HTERT RPE-1 (cell line): ENCODE measurements around the gene REC8.

ENCODE experiments used
- in situ Hi-C: fragments of 300-500 bp; cut with MboI; formaldehyde crosslinking; loops from 4 replicates; pipeline ENCODE4 v1.14.3; 2020; ENCODE audit warnings: low sequenced_read_pairs

The REC8 gene, protein sequence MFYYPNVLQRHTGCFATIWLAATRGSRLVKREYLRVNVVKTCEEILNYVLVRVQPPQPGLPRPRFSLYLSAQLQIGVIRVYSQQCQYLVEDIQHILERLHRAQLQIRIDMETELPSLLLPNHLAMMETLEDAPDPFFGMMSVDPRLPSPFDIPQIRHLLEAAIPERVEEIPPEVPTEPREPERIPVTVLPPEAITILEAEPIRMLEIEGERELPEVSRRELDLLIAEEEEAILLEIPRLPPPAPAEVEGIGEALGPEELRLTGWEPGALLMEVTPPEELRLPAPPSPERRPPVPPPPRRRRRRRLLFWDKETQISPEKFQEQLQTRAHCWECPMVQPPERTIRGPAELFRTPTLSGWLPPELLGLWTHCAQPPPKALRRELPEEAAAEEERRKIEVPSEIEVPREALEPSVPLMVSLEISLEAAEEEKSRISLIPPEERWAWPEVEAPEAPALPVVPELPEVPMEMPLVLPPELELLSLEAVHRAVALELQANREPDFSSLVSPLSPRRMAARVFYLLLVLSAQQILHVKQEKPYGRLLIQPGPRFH

DNA sequence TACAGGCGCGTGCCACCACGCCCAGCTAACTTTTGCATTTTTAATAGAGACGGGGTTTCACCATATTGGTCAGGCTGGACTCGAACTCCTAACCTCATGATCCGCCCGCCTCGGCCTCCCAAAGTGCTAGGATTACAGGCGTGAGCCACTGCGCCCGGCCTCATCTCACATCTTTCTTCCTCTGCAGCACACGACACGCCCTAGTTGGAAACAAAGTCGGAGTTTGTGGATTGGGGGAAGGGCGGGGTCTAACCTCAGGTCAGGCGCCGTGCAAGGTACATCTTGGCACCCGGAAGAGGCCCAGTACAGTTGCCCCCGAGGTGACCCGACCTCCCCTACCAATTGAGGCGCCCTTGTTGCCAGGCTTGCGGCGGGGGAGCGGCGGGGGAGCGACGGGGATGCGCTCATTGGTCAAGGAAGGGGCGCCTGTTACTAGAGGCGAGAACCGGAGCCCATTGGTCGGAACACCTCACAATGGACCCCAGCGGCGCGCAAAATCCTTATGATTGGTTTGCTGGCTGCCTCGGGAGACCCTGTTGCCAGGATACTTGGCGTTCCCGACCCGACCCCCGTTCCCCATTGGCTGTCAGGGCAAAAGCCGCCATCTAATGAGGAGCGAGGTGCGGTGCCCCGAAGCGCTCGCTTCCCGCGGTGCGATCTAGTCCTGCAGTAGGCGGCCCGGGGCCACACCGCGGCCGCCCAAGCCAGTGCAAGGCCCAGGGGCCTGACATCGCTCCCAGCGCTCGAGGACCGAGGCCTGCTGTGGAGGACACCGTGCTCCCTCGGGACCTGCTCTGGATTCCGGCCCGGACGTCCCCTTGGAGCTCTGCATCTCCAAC is at the start of gene REC8:
Gene REC8, plus strand, starts transcription at position 659 of the 839 bp plus-strand sequence. CDS start 473 bp downstream, outside the sequence.
- in situ Hi-C loops, result no loop called here

DNA sequence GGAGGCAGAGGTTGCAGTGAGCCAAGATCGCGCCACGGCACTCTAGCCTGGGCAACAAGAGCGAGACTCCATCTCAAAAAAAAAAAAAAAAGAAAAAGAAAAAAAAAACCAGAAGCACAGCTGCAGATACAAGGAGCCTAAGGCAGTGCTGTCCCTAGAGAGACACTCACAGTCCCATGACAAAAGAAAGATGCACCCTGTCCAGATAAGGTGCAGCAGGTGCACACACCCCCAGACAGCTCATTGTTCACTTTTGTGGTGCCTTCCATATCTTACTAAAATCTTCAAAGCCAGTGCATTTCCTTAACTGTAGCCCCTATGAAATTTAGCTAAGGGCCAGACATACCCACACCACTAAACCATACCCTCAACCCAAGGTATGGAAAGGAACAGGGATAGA is 49.5 kb upstream of the REC8 start:
- in situ Hi-C loops, result no loop called here

DNA sequence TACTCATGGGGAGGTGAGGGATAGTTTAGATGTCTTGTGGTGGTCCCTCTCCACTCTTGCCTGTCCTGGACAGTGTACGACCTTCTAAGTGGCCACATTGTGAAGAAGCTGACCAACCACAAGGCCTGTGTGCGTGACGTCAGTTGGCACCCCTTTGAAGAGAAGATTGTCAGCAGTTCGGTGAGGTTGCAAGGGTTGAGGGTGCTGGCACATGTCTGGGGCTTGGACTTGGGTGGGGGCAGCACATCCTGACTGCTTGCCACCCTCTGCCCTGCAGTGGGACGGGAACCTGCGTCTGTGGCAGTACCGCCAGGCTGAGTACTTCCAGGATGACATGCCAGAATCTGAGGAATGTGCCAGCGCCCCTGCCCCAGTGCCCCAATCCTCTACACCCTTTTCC is 49.0 kb upstream of the REC8 start:
- in situ Hi-C loops, result no loop called here

DNA sequence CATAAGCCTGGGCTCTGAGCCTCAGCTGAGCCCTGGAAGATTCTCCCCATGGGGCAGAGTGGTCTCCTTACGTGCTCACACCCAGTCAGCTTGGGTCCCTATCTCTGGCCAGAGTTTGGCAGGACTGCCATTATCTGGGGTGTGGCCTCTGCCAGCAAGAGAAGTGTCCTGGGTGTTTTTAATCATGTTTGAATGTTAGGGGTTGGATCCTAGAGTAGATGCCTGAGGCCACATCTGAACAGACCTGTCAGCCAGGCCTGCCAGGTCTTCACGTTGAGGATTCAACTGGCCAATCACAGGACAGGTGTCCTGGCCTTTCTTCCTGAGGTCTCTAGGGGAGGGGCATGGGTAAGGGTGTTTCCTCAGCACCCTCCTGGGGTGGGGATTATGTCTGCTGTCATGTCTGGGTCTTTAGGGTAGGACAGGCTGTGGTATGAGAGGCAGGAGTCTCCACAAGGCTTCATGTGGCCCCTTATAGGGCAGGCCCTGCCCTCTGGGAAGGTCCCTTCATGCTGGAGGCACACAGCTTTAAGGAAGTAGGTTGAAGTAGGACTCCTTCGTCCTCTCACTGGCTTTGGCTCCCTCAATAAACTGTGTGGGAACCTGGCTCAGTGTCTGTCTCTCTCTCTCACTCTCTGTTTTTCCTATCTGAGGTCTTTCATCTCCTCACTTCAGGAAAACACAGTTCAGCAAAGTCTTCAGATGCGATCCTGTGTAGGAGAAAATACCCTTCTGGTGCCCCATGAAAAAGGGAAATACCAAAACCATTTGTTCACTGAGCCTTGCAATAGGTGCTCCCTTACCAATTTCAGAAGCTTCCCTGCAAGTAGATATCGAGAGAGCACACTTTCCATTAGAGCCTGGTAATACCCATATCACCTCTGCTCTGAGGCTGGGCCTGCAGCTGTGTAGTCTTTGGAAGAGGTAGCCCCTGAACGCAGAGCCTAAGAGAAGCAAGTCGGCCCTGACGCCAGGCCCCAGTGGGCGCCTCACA is 48.2 kb upstream of the REC8 start:
- in situ Hi-C loops, result no loop called here

DNA sequence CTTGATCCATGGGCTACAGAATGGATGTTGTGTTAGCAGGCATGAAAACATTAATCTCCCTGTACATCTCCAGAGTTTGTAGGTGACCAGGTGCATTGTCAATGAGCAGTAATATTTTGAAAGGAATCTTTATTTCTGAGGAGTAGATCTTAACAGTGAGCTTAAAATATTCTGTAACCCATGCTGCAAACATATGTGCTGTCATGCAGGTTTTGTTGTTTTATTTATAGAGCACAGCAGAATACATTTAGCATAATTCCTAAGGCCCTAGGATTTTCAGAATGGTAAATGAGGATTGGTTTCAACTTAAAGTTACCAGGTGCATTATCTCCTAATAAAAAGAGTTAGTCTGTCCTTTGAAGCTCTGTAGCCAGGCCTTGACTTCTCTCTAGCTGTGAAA is 44.9 kb upstream of the REC8 start:
- in situ Hi-C loops, result no loop called here

DNA sequence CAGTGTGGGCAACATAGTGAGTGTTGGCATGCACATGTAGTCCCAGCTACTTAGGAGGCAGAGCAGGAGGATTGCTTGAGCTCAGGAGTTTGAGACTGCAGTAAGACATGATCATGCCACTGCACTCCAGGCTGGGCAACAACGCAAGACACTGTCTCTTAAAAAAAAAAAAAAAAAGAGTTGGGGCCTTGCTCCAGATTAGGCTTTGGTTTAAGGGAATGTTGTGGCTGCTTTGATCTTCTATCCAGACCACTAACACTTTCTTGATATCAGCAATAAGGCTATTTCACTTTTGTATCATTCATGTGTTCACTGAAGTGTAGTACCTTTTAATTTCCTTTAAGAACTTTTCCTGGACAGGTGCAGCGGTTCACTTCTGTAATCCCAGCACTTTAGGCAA is 44.2 kb upstream of the REC8 start:
- in situ Hi-C loops, result no loop called here

DNA sequence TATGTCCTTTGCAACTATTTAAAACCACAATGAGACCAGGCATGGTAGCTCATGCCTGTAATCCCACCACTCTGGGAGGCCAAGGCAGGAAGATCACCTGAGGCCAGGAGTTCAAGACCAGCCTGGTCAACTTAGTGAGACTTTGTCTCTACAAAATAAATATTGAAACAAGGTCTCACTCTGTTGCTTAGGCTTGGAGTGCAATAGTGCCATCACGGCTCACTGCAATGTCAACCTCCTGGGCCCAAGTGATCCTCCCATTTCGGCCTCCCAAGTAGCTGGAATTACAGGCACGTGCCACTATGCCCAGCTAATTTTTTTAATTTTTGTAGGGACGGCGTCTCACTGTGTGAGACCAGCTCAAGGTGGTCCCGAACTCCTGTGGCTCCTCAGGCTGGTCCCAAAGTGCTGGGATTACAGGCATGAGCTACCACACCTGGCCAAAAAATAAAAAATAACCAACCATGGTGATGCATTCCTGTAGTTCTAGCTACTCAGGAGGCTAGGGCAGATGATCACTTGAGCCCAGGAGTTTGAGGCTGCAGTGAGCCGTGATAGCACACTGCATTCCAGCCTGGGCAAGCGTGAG is 42.4 kb upstream of the REC8 start:
- in situ Hi-C loops, result no loop called here

DNA sequence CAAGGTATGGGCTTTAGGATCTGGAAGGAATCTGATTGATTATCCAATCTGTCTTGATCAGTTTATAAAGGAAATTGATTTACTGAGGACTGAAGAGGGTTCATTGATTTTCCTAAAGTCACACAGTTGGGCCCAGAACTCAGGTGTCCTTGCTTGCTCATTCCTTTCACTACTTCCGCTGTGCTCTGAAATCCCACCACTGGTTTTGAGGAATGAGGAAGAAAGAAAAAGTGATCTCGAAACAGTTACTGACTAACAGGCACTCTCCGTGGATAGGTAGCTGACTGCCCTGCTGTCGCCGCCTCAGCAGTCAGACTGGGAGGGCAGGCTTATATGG is 41.5 kb upstream of the REC8 start, which contains the start of gene FITM1:
Gene FITM1, plus strand, starts transcription at position 280 of the 337 bp plus-strand sequence. CDS start 905 bp downstream, outside the sequence.
- in situ Hi-C loops, result no loop called here

DNA sequence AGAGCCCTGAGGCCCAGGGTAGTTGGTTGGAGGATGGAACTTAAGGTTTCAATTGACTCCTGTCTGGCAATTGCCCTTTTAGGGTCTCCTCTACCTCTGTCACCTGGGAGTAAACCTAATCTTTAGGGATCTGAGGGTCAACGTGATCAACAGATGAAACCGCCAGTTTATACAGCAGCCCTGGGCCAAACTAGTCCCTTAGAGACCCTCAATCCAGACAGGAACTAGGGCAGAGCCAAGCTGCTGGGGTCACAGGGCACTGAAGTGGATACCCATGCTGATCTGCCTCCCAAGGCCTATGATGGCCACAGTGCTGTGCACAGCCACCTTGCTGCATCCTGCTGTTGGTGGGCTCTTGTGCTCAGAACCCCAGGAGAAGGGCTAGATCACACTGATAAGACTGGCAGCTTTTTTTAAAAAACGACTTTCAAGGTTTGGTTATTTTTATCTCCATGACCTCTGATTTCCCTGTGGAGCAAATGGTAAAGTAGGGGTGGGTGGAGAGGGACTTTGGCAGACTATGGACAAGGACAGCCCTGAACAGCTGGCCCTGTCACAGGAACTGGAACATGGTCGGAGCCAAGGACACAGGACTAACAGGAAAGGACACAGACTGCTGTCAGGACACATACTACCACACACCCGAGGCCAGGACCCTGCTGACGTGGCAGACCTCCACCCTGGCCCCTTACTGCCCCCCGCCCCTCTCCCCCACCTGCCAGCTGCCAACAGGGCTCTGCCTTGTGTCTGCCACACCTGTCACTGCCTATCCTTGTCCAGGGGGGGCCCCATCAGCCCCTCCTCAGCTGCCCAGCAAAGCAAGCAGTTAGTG is 40.9 kb upstream of the REC8 start:
- in situ Hi-C loops, result no loop called here

DNA sequence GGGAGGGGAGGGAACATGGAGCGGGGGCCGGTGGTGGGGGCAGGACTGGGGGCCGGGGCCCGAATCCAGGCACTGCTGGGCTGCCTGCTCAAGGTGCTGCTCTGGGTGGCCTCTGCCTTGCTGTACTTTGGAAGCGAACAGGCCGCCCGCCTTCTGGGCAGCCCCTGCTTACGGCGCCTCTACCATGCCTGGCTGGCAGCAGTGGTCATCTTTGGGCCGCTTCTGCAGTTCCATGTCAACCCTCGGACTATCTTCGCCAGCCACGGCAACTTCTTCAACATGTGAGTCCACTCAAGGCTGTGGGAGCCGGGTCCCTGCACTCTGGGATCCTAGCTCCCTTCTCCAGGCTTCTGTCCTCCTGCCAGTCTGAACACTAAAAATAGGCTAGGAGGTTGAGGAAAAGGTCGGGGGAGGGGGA is 40.3 kb upstream of the REC8 start:
- in situ Hi-C loops, result no loop called here

DNA sequence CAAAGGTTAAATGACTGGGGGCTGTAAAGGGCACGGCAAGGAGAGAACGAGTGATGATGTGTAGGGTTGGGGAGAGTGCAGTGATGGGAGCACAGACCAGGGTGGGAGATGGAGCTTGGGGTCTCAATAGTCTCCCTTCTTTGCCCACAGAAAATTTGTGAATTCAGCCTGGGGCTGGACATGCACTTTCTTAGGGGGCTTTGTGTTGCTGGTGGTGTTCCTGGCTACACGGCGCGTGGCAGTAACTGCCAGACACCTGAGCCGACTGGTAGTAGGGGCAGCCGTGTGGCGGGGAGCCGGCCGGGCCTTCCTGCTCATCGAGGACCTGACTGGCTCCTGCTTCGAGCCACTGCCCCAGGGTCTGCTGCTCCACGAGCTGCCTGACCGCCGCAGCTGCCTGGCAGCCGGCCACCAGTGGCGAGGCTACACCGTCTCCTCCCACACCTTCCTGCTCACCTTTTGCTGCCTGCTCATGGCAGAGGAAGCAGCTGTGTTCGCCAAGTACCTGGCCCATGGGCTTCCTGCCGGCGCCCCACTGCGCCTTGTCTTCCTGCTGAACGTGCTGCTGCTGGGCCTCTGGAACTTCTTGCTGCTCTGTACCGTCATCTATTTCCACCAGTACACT is 39.7 kb upstream of the REC8 start:
- in situ Hi-C loops, result no loop called here

DNA sequence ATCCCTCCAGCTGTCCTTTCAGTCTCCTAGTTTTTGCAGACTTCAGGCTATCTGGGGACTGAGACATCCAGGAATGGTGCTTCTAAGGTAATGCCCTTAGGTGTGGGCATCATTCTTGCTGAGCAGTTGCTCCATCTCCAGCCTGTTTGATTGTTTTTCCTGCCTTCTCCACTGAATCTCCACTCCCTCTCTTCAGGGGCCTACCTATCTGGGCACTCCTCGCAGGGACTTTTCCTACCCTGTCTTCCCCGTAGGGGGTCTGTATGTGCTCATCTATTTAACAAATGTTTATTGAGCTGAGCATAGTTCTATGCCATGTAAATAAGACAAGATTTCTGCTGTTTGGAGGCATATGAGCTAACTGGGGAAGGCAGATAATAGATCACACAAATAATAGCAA is 38.9 kb upstream of the REC8 start:
- in situ Hi-C loops, result no loop called here

DNA sequence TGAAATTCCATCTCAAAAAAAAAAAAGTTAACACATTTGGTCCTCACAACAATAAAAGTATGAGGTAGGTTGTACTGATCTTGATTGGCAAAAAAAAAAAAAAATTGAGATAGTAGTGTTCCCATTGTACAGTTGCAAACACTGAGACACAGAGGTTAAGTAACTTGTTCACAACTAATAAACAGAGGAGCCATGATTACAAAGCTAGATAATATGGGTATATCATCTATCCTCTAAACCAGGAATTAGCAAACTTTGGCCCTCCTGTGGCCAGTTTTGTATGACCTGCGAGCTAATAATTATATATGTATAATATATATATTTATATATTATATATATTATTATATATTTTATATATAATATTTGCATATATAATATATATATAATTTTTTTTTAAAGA is 38.1 kb upstream of the REC8 start:
- in situ Hi-C loops, result no loop called here

DNA sequence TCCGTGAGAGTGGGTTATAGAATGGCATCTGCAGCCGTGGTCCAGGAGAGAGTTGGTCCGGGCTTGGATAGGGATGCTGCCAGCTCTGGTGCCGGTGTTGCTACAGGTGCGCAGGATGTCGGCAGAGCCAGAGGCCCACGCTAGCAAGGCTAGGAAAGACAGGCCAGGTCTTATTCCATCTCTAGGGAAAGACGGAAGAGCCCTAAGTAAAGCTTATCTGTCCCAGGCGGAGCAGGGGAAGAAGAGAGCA is 36.4 kb upstream of the REC8 start:
- in situ Hi-C loops, result no loop called here

DNA sequence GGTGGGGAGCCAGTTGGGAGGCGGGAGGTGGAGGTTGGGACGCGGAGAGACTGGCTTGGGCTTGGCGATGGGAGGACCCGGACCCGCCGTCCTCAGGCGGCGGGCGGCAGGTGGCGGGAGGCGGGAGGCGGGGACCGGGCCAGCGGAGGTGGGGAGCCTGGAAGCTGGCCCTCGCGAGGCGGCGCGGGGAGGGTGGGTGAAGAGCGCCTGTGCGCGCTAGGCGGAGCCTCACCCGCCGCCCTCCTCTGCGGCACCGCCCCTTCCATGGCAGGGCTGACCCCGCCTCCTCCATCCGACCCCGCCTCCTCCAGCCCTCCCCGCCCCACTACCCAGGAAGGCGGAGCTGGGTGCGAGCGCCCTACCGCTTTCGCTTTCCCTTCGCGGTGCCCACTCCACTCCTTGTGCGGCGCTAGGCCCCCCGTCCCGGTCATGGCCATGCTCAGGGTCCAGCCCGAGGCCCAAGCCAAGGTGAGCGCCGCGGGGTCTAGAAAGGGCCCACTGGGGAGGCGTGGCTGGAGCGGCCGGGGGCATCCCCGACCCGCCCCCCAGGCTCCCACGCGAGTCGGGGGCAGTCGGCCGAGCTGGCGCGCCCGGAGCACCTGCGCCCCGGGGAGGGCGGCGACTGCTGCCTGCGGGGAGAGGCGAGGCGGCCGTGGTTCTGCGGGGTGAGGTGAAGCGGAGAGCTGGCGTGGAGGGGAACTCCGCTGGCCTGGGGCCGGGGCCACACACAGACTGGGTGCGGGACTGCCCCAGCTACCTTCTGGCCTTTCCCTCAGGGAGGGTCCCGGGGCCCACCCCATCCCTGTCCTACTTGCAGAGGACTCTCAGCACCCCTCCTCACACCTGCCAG is 35.8 kb upstream of the REC8 start, which contains the start of gene PSME1:
Gene PSME1, plus strand, starts transcription at position 361 of the 850 bp plus-strand sequence. Its CDS starts 69 bp downstream, at position 430.
- in situ Hi-C loops, result no loop called here

DNA sequence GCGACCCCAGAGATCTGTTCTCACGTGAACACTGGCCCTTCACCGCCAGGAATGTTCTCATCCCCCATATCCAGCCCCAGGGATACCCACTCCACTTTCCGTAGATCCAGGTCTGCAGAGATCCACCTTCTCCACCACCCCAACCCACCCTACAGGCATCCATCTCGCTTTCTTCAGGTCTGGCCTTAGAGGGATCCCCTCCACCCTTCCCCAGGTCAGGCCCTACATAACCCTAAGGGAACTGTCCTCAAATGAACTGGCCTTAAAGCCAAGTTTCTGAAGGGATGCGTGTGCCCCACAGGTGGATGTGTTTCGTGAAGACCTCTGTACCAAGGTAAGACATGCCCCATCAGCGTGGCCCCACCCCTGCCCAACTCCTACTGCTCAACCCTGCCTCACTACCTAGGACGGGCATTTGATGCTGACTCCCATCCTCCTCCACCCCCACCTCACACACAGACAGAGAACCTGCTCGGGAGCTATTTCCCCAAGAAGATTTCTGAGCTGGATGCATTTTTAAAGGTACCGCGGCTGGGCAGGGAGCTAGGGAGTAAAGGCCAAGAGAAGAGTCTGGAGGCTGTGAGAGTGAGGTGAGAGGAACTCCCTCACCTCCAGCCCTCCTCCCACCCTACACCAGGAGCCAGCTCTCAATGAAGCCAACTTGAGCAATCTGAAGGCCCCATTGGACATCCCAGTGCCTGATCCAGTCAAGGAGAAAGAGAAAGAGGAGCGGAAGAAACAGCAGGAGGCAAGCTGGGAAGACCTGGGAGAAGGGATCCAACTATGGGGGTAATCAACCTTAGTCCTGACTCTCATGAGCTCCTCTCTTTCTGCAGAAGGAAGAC is 35.0 kb upstream of the REC8 start:
- in situ Hi-C loops, result no loop called here
